PC-3 (cell line): ENCODE data around the gene ELOVL2. TPM values are rescaled to one million over a fixed set of nuclear protein-coding genes. Genes with fewer than 3 reads are reported as not detected.

Experiments used
- ATAC-seq: fragments of 200-7000 bp; cut with Tn5 transposase; 2 replicates; pipeline ENCODE4 v1.9.1; 2020; ENCODE audit warnings: mild to moderate bottlenecking, moderate library complexity
- BruUV-seq: library from RNA; stranded (reverse); fragments of 400-500 nt; replicated peaks from 2 replicates; lab custom pipeline; 2021; lab: Mats Ljungman, UMichigan
- CTCF ChIA-PET: fragments of 300-600 bp; sonication (Branson Sonifier 250); formaldehyde crosslinking; loops from one replicate; lab custom pipeline; 2022; ENCODE audit warnings: antibody characterized with exemption; lab: Charles Lee
- POLR2A ChIA-PET: fragments of 300-600 bp; sonication (Branson Sonifier 250); formaldehyde crosslinking; loops from one replicate; lab custom pipeline; 2022; ENCODE audit warnings: antibody characterized with exemption; ENCODE audit not compliant: unreplicated experiment; lab: Charles Lee
- DNase-seq: peaks from one replicate; pipeline ENCODE4 v3.0.0-alpha.2; 2015
- H2AFZ ChIP-seq: fragments of 300-600 bp; sonication (generic); 2 replicates; pipeline ENCODE4 v1.6.0; 2016; ENCODE audit warnings: antibody characterized with exemption, low read length
- H3F3A ChIP-seq: fragments of 300-600 bp; sonication (generic); one replicate; pipeline ENCODE4 v1.6.0; 2017; ENCODE audit warnings: antibody characterized with exemption, low read length, control low read depth, mild to moderate bottlenecking; ENCODE audit not compliant: unreplicated experiment
- H3K27ac ChIP-seq: fragments of 300-600 bp; sonication (generic); 2 replicates; pipeline ENCODE4 v1.5.1; 2016; ENCODE audit warnings: mild to moderate bottlenecking, low read length
- H3K27me3 ChIP-seq: fragments of 300-600 bp; sonication (generic); 2 replicates; pipeline ENCODE4 v1.6.1; 2016; ENCODE audit warnings: low read length, mixed read lengths
- H3K36me3 ChIP-seq: fragments of 300-600 bp; sonication (generic); 2 replicates; pipeline ENCODE4 v1.6.1; 2016; ENCODE audit warnings: low read depth, mixed run types, low read length, mixed read lengths
- H3K4me1 ChIP-seq: fragments of 300-600 bp; sonication (generic); 2 replicates; pipeline ENCODE4 v1.5.1; 2016; ENCODE audit warnings: low read length; ENCODE audit not compliant: insufficient read depth
- H3K4me2 ChIP-seq: fragments of 300-600 bp; sonication (generic); 2 replicates; pipeline ENCODE4 v1.6.0; 2016; ENCODE audit warnings: low read length
- H3K4me3 ChIP-seq: fragments of 300-600 bp; sonication (generic); 2 replicates; pipeline ENCODE4 v1.5.1; 2016; ENCODE audit warnings: mild to moderate bottlenecking, low read length, mixed read lengths
- H3K79me2 ChIP-seq: fragments of 300-600 bp; sonication (generic); 2 replicates; pipeline ENCODE4 v1.6.1; 2017; ENCODE audit warnings: low read length, mixed read lengths
- H3K9ac ChIP-seq: fragments of 300-600 bp; sonication (generic); 2 replicates; pipeline ENCODE4 v1.6.0; 2016; ENCODE audit warnings: mild to moderate bottlenecking, low read length
- H3K9me2 ChIP-seq: fragments of 300-600 bp; sonication (generic); replicated peaks from 2 replicates; pipeline ENCODE4 v1.6.1; 2016; ENCODE audit warnings: mixed run types, low read length, mixed read lengths
- H3K9me3 ChIP-seq: fragments of 300-600 bp; sonication (generic); 2 replicates; pipeline ENCODE4 v1.6.1; 2016; ENCODE audit warnings: low read length, mixed read lengths
- H4K20me1 ChIP-seq: fragments of 300-600 bp; sonication (generic); 2 replicates; pipeline ENCODE4 v1.6.1; 2016; ENCODE audit warnings: low read length, mixed read lengths
- CTCF ChIP-seq: fragments of 300-600 bp; sonication (generic); conservative IDR thresholded peaks from 2 replicates; pipeline ENCODE4 v1.5.1; 2017; ENCODE audit warnings: antibody characterized with exemption, low read depth, mild to moderate bottlenecking, low read length
- EZH2 ChIP-seq: fragments of 300-600 bp; sonication (generic); IDR thresholded peaks from one replicate; pipeline ENCODE4 v1.6.1; 2017; ENCODE audit warnings: antibody characterized with exemption, mild to moderate bottlenecking, low read length; ENCODE audit not compliant: unreplicated experiment
- EZH2phosphoT487 ChIP-seq: fragments of 300-600 bp; sonication (generic); IDR thresholded peaks from 2 replicates; pipeline ENCODE4 v1.6.1; 2018; ENCODE audit warnings: mild to moderate bottlenecking, antibody characterized with exemption, low read length, borderline replicate concordance
- intact Hi-C: fragments of 100-400 bp; cut with micrococcal nuclease; formaldehyde crosslinking; loops from 2 replicates; pipeline ENCODE4 v1.9.0; 2023
- total RNA-seq: library from RNA; depleted of rRNA; stranded (reverse); fragments of >200 nt; gene quantifications from 2 replicates; pipeline ENCODE4 v1.2.3, GENCODE V29; 2014

The ELOVL2 gene
- total RNA-seq, 1 experiment from 2014 or later = 0.91 TPM

- TF ChIP-seq EZH2 (no peak), CTCF (no peak), EZH2phosphoT487 (no peak)
- DNase-seq (no peak), ATAC-seq (no peak)
- Histone ChIP-seq H3K79me2 (no peaks in the 10 kb centered on the region), H3K27me3 (no peaks in the 10 kb centered on the region), H3K9me2 (no peaks in the 10 kb centered on the region), H3K9ac (no peak overlapping the region), H4K20me1 (no peaks in the 10 kb centered on the region), H3K4me1 (peaks cover 6% of the 10 kb centered on the region; the same call in 1 of the 2 replicates), H3K4me2 (no peak overlapping the region), H2AFZ (no peak overlapping the region), H3K36me3 (no peaks in the 10 kb centered on the region), H3K9me3 (no peaks in the 10 kb centered on the region), H3K4me3 (no peak overlapping the region), H3F3A (no peaks in the 10 kb centered on the region), H3K27ac (no peak overlapping the region)
- POLR2A ChIA-PET = no interaction called here
- intact Hi-C loops = no loop called here
- BruUV-seq = no TSS peak
- CTCF ChIA-PET = no interaction called here
These were observed 36.2 kb upstream of the ELOVL2 start for GRCh38 chr6:11080296-11080695.

DNA sequence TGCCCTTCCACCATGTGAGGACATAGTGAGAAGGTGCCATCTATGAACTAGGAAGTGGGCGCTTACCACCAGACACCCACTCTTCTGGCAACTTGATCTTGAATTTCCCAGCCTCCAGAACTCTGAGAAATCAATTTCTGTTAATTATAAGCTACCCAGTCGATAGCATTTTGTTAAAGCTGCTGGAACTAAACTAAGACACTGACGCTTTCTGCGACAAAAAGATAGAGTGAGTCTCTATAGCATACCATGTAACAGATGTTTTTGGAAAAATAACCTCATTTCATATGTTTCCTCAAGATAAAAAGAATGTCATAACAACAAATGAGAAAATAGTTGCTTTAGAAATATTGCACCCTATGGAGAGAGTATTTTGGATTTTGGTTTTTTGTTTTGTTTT is 34.2 kb upstream of the ELOVL2 start:
- intact Hi-C loops = no loop called here
- no peak for ATAC-seq
- DNase-seq = no peak
- Histone ChIP-seq H2AFZ (no peak overlapping the region), H3K27me3 (no peaks in the 10 kb centered on the region), H3K4me1 (no peaks in the 10 kb centered on the region), H4K20me1 (no peaks in the 10 kb centered on the region), H3K4me3 (no peak overlapping the region), H3K9me3 (no peaks in the 10 kb centered on the region), H3F3A (no peaks in the 10 kb centered on the region), H3K9me2 (no peaks in the 10 kb centered on the region), H3K27ac (no peak overlapping the region), H3K9ac (no peak overlapping the region), H3K4me2 (no peak overlapping the region), H3K36me3 (no peaks in the 10 kb centered on the region), H3K79me2 (no peaks in the 10 kb centered on the region)
- no TSS peak for BruUV-seq
- POLR2A ChIA-PET = no interaction called here
- TF ChIP-seq EZH2phosphoT487 (no peak), EZH2 (no peak), CTCF (no peak)
- CTCF ChIA-PET = no interaction called here

DNA sequence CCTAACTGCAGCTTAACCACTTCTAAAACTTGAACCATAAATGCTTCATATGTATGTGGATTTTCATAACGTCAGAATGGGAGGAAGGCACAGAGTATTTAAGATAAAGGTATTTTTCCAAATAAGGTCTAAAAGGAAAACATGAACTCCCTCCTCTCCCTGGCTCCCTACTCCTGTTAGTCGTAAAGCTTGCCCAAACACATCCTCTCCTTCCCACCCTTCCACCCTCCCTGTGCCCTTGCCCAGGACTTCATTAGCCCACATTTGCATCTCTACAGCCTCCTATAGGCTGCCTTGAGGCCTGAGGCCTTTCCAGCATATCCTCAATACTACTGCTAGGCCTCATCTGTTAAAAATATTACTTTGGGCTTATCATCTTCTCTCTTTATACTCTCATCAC is 32.4 kb upstream of the ELOVL2 start:
- H3K4me2 ChIP-seq = no peak overlapping the region
- no peaks in the 10 kb centered on the region for H3K27me3 ChIP-seq
- H4K20me1 ChIP-seq = no peaks in the 10 kb centered on the region
- intact Hi-C loops = no loop called here
- H3K79me2 ChIP-seq = no peaks in the 10 kb centered on the region
- no peaks in the 10 kb centered on the region for H3F3A ChIP-seq
- H3K4me3 ChIP-seq = no peak overlapping the region
- DNase-seq = no peak
- H3K27ac ChIP-seq = no peak overlapping the region
- no peaks in the 10 kb centered on the region for H3K9me2 ChIP-seq
- no peaks in the 10 kb centered on the region for H3K36me3 ChIP-seq
- TF ChIP-seq CTCF (no peak), EZH2 (no peak), EZH2phosphoT487 (no peak)
- ChIA-PET POLR2A (no interaction called here), CTCF (no interaction called here)
- BruUV-seq = no TSS peak
- H3K9me3 ChIP-seq = no peaks in the 10 kb centered on the region
- H2AFZ ChIP-seq = no peak overlapping the region
- no peak overlapping the region for H3K9ac ChIP-seq
- ATAC-seq = no peak
- no peaks in the 10 kb centered on the region for H3K4me1 ChIP-seq
